Skin epidermis (tissue), 12 donors: Measurements from ENCODE around the gene RGS17.

Source experiments
- H3K27ac ChIP-seq, 21 experiments: fragments of 200-600 bp; sonication (generic) in 11 of 21; one replicate each; pipeline ENCODE4 v1.5.0; 2020; ENCODE audit warnings: mild to moderate bottlenecking in 3 of 21, inconsistent platforms in 2 of 21, moderate library complexity in 2 of 21
- H3K4me3 ChIP-seq, 7 experiments: fragments of 200-600 bp; sonication (generic) in 2 of 7; one replicate each; pipeline ENCODE4 v1.5.0; 2020; ENCODE audit warnings: inconsistent platforms in 2 of 7, mild to moderate bottlenecking in 2 of 7, moderate library complexity in 1 of 7

The RGS17 gene

DNA sequence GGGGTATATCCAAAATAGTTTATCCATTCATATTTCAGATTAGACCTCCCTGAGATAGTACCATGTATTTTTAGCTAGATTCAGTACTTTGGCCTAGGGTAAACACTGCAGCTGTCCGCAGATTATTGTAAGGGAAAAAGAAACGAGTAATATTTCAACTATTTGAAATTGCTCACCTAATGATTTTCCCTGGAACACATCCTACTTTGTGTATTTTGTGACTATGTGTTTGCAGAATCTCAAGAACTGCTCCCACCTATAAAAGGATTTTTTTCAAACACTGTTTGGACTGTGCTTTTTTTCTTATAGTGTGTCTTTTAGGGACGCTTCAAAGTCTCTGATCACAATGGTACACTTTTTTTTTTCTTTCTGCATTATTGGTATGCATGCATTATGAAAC is 42.3 kb downstream of the RGS17 start:
- no peak overlapping the region for H3K27ac ChIP-seq
- no peak overlapping the region for H3K4me3 ChIP-seq

DNA sequence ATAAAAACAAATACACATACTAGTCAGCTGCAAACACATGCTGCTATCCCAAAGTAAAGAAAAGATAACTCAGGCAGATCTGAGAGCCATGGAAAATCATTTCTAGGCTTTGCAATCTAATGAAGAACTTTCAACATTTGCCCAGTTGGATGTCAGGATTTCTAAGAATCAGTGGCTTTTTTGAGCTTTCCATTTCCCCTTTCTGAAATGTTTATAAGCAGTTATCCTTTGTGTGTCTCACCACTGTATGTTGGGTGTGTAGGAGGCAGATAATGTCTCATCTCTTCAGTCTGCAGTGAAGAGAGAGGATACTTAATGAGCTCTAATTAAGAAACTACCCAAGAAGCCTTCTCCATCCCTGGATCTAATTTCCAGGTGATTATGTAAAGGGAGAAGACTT is 43.6 kb downstream of the RGS17 start:
- Histone ChIP-seq H3K27ac (no peak overlapping the region), H3K4me3 (no peak overlapping the region)

DNA sequence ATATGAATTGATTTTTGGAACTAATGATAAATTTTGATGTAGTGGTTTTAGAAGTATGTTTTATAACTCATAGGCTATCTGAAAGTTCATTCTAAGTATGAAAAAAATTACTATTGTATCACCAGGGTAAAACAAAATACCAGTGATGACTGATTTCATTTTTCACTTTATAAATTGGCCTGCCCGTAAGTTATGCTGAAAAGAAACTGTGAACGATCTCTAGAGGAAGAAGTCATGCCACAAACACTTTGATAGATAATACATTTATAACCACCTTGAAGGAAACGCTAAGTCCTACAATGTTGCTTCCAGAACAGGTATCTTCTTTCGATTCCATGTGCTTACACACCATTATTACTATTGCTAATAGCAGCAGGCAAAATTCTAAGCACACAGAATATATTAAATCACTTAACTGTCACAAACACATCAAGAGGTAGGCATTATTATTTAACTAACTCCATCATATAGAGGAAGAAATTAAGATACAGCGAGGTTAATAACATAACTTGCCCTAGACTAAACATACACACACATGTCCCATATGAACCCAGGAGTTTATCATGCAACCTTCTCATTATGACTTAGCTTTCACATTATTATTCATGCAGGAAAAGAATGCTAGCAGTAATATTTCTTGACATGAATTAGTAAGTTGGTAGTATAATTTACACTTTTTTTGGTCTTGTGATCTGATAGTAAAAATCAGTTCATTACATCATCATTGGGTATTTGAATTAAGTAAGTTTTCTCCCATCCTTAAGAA is 44.7 kb downstream of the RGS17 start:
- H3K27ac ChIP-seq: no peak overlapping the region
- no peak overlapping the region for H3K4me3 ChIP-seq

DNA sequence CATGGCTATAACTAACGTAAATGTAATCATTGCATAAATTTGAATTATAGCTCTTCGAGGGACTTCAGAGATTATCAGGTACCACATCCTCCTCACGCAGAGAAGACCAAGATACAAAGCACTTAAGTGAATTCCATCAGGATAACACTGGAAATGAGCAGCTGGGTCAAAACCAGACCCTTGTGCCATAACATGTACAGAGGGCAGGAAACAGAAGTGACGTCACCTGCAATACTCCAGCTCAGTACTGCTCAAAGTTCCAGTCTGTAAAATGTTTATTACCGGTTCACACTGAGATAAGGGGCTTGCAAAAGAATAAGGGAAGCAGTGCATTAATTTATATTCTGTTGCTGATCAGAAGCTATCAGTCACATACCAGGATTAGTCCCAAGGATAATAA is 45.8 kb downstream of the RGS17 start:
- H3K4me3 ChIP-seq: no peak overlapping the region
- no peak overlapping the region for H3K27ac ChIP-seq

DNA sequence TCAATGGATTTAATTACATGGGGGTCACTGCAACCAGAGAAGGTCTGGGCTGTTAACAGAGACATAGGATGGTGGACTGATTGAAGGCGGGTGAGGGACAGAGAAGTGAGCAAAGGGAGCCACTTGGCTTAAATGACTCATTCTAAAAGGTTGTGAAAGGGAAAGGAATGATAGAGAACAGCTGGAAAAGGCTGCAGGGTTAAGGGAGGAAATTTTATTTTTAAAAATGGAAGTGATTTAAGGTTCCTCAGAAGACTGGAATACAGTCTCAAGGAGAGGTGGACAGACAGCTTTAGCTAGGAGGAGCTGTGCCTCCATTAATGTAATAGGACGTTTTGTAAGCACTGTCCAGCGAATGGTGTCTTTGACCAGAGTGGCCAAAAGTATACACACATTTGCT is 46.7 kb downstream of the RGS17 start:
- no peak overlapping the region for H3K27ac ChIP-seq

DNA sequence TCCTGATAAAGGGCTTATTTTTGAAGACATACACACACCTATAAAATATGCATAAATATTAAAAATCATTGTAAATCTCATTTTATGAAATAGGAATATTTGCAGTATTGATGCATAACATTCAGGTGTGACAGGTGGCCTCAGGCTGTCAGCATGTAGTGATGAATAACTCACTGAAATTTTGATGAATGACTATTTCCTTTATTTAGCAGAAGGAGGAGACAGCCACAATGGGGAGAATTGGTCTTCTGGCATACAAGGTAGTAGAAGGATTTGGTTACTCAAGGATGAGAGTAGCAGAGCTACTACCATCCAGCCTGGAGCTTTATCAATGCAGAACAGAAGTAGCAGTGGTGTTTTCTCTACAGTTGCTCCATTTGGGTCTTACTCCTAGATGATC is 47.2 kb downstream of the RGS17 start:
- no peak overlapping the region for H3K27ac ChIP-seq
- H3K4me3 ChIP-seq: no peak overlapping the region

More for the DNA sequence above, 46.7 kb downstream of the RGS17 start:
- no peak overlapping the region for H3K4me3 ChIP-seq

DNA sequence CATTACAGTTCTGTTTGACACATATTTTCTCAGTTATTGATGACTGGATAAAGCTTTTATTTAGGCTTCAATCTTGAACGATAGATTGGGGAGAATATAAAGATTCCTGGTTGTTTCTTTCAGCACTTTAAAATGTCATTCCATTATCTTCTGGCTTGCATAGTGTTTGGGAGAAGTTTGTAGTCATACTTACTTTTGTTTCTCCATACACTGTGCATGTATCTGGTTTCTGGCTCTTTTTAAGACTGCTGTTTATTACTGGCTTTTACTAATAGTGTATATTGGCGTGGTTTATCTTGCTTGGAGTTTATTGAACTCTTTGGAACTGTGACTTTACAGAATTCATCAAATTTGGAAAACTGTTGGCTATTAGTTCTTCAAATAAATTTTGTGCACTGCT is 49.2 kb downstream of the RGS17 start:
- H3K27ac ChIP-seq: no peak overlapping the region

DNA sequence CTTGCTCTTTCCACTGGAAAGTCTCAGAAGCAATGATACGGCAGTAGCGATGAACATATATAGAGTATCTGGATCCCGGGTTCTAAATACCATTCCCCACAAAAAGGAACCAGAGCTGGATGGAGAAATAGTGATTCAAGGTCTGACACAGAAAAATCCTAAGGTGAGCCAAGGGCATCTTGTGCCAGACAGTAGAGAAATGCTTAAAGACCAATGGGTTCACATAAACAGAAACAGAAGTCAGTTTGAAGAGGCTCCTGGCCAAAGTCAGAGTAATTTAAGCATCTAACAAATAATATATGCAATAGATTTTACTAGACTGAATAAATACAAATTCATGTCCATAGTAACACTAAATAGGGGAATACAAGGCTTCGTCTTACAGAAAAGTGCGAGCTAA is 54.7 kb downstream of the RGS17 start:
- Histone ChIP-seq H3K27ac (no peak overlapping the region), H3K4me3 (no peak overlapping the region)

More for the DNA sequence above, 49.2 kb downstream of the RGS17 start:
- H3K4me3 ChIP-seq: no peak overlapping the region

DNA sequence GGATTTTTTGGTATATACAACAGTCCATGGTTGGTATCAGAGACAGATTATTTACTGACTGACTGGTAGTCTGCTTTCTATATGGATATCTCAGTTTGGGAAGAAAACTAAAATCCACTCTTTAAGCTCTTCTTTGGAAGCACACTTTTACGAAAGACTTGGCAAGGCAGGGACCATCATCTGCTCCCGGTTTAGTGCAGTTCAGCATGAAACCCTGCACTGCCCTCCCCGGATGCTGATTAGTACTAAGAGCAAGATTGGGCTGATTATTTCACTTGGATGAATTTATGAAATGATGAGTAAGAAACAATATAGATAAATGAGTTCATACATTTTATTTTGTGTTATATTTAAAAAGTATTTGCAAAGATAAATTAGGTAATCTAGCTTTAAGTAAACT is 56.3 kb downstream of the RGS17 start:
- no peak overlapping the region for H3K4me3 ChIP-seq
- no peak overlapping the region for H3K27ac ChIP-seq

DNA sequence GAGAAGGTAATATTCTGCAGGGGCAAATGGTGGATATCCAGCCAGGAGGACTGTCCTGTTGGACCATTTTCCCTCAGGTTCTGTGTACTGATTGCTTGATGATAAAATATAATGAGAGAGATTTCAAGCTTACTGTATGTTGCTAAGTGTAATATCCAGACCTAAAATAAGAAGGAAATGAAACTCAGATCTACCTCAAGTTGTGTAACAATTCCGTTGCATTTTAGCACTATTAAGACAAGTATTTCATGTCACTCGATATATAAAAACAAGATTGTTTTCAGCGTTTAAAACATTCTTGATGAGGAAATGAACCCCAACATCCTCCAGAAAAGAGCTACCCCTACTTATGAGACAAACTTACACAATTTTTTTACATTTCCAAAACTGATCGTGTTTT is 57.2 kb downstream of the RGS17 start:
- H3K4me3 ChIP-seq: no peak overlapping the region
- no peak overlapping the region for H3K27ac ChIP-seq

DNA sequence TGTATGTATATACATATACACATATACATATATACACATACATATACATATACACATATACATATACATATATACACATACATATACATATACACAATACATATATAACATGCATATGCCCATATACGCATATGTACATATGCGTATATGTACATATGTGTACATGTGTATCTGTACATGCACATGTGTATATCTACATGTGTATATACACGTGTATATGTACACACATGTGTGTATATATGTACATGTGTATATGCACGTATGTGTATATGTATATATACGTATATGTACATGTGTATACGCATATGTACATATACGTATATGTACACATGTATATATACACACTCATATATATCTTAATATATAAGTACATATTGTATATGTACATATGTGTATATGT is 60.3 kb downstream of the RGS17 start:
- no peak overlapping the region for H3K4me3 ChIP-seq

DNA sequence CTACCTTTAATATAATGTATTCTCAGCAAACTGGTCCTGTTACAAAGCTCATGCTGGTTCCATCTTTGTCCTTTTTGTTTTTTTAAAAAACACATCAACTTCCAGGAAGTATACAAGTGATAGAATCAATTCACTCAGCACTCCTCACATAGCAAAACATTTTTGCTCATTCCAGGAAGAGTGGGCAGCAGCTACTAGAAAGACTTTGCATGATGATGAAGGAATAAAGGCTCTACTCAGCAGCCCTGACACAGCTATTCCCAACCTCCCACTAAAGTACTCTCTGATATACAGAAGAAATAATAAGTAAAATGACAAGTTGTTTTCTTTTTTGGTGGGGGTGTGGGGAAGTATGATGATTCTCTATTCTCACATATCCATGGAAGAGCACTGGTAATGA is 61.2 kb downstream of the RGS17 start:
- no peak overlapping the region for H3K4me3 ChIP-seq
- H3K27ac ChIP-seq: no peak overlapping the region

More for the DNA sequence above, 60.3 kb downstream of the RGS17 start:
- H3K27ac ChIP-seq: no peak overlapping the region

DNA sequence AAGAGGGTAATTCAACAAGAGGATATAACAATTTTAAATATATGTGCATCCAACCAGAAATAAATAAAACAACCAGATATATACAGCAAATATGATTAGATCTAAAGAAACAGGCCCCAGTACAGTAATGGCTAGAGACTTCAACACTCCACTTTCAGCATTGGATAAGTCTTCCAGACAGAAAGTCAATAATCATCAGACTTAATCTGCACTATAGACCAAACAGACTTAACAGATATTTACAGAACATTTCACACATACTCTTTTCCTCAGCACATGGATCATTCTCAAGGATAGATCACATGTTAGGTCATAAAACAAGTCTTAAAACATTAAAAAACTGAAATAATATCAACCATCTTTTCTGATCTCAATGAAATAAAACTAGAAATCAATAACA is 65.9 kb downstream of the RGS17 start:
- no peak overlapping the region for H3K4me3 ChIP-seq

DNA sequence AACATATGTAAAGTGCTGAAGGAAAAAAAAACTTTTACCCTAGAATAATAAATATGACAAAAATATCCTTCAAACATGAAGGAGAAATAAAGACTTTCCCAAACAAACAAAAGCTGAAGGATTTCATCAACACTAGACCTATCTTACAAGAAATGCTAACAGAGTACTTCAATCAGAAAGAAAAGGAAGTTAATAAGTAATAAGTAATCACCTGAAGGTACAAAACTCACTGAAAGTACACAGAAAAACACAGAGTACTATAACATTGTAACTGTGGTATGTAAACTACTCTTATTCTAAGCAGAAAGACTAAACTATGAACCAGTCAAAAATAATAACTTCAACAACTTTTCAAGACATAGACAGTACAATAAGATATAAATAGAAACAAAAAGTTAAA is 67.1 kb downstream of the RGS17 start:
- H3K27ac ChIP-seq: no peak overlapping the region
- H3K4me3 ChIP-seq: no peak overlapping the region

More for the DNA sequence above, 65.9 kb downstream of the RGS17 start:
- no peak overlapping the region for H3K27ac ChIP-seq

DNA sequence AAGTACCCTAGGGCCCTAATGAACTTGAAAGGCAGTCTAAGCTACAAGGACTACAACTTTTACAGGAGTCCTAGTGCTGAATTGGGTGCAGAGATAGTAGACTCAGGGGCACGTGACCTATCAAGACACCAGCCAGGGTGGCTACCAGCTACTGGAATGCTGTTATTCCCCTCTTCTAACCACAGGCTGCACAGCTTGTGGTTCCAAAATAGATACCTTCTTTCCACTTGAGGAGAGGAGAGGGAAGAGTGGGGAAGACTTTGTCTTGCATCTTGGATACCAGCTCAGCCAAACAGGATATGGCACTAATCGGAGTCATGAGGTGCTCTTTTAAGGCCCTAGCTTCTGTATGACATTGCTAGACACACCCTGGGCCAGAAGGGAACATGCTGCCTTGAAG is 68.6 kb downstream of the RGS17 start:
- Histone ChIP-seq H3K27ac (no peak overlapping the region), H3K4me3 (no peak overlapping the region)

DNA sequence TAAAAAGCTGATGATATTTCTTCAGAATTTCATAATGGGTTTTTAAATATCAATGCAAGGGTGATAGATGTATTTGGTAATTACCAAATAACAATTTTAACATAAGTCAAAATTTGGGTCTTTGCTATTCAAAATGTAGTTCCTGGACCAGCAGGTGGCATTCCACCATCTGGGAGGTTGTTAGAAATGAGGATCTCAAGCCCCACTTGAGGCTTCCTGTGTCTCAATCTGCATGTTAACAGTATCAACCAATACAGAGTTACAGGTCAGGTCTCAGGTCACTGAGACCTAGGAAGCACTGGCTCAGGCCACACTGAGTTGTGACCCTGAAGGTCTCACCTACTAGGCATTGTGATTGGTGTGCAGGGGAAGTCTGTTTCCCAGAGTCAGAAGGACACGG is 71.3 kb downstream of the RGS17 start:
- H3K27ac ChIP-seq: no peak overlapping the region

DNA sequence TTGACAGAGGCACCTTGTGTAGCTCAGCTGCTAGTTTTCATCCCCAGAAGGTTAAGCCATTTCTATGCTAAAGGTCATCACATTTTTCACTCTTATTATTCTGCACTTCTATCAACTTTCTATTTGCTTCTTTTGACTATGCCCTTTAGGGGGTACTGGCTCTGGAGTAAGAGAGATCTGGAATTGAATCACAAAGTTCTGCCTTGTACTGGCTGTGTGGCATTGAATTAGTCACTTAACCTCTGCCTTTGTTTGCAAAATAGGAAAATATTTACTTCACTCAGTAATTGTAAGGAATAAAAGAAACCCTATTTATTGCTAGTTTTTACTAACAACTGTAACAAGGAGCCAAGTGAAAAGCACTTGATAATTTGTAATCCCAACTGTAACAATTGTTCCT is 71.8 kb downstream of the RGS17 start:
- H3K27ac ChIP-seq: no peak overlapping the region
- H3K4me3 ChIP-seq: no peak overlapping the region

More for the DNA sequence above, 71.3 kb downstream of the RGS17 start:
- H3K4me3 ChIP-seq: no peak overlapping the region

DNA sequence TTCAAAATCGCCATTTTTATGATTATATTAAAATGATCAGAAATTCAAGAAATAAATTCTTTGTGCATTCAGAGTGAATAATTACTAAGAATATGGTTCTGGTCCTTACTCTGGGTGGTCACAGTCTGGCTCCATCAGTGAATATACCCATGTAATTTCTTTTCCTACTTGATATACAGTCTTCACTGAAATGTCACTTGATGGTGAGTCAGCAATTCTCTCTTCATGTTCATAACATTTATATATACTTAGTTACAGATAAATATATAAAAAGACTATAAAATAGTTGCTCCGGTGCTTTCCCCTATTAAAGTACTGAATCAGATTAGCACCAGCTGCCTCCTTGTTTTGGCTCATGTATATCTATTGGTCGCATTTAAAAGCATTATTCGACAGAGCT is 72.2 kb downstream of the RGS17 start:
- H3K4me3 ChIP-seq: no peak overlapping the region
- H3K27ac ChIP-seq: no peak overlapping the region

DNA sequence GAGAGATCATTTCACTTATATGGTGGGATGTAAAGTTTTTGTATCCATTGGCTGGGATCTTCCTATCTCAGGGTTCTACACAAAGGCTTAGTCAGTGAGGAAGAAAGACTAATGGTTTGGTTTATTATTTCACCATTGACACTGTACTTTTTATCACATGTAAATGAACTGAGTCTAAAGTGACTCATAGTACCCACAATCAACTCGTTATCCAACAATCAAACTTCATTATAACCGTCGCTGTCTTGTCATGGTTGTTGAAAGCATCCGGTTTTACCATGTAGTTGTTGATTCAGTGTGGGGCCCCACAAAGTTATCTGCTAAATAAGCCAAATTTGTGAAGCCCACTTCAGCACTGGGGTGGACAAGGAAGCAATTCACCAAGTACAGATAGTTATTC is 72.8 kb downstream of the RGS17 start:
- no peak overlapping the region for H3K27ac ChIP-seq

DNA sequence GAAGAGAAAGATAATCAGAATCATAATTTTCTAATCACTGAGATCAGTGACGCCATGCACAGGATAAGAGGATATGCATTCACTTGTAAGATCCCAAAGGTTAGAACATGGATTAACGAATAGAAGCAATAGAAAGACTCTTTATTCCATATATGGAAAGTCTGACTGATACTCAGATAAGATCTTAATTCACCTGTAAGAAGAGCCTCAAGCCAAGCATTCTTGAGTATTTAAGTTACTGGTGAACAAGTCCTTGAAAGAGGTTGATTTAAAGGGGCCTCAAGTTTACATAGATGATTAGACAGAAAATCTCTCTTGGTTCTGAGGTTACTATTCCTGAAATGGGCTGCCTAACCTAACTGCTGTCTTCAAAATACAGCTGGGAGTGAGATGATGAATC is 74.8 kb downstream of the RGS17 start:
- Histone ChIP-seq H3K27ac (no peak overlapping the region), H3K4me3 (no peak overlapping the region)

More for the DNA sequence above, 72.8 kb downstream of the RGS17 start:
- H3K4me3 ChIP-seq: no peak overlapping the region

DNA sequence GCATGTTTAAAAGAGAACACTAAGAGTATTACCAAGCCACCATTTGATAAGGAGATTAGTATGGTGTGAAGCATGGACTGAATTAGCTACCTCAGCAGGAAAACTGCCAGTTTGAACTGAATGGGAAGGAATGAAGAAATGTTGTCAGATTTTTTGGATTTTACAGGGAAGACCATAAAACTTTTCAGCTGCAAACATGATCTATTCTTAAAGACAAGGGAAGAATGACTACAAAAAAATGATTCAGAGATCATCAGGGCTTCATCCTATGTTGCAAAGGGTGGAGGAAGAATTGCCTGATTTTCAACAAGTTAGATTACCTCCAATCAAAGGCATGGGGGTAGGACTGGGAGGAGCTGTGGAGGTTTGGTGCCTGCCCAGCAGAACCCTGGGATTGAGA is 79.3 kb downstream of the RGS17 start:
- Histone ChIP-seq H3K27ac (no peak overlapping the region), H3K4me3 (no peak overlapping the region)

DNA sequence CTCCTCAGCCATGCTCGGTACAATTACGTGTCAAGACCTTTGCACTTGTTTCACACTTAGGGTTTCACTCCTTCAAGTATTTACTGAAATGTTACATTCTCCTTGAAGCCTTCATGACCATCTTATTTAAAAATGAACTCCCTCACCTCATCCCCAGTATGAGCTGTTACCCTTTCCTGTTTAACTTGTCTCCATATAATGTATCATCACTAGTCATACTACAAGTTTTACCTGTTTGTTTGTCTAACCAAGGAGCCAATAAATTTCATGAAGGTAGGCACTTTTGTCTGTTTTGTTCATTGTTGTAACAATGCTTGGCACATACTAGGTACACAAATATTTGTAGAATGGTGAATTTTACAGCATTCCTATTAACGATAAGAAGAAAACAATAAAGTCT is 82.5 kb downstream of the RGS17 start:
- no peak overlapping the region for H3K4me3 ChIP-seq
- H3K27ac ChIP-seq: peak overlapping the region in 1 of 21 experiments; percentile 6
